ENCODE results near the gene PLB1. TPM values are rescaled to one million over a fixed set of nuclear protein-coding genes. Genes with fewer than 3 reads are reported as not detected.

The PLB1 gene
- total and polyA plus RNA-seq, 2 donors (not counting 1 experiment from before 2014, with no cell fraction given) = 0.25 to 0.51 TPM

- no peak for DNase-seq
- H2AFZ ChIP-seq (ENCODE audit: insufficient read depth, low read depth, low read length, poor library complexity, severe bottlenecking) = no peak overlapping the region
- no peaks in the 10 kb centered on the region for H3K79me2 ChIP-seq (ENCODE audit: control insufficient read depth, insufficient read depth, low read length)
- POLR2A ChIA-PET = no interaction called here
- ATAC-seq (ENCODE audit: low read depth) = no peak
- TF ChIP-seq EZH2 (IDR thresholded peaks at IDR 0.05; ENCODE audit: borderline replicate concordance, insufficient read depth, low read depth, low read length, poor library complexity, severe bottlenecking) (no peak), CTCF (IDR thresholded peaks at IDR 0.05) (no peak)
- no peaks in the 10 kb centered on the region for H3K36me3 ChIP-seq (replicated peaks in 1 of 2; ENCODE audit: control extremely low read depth in 1 of 2, control insufficient read depth in 1 of 2, extremely low read depth in 1 of 2, insufficient read depth in 2 of 2, low read length in 1 of 2)
- WGBS (ENCODE audit: insufficient coverage) = 97% methylated on average over 3 of the region's 5 CpGs
- intact Hi-C loops (cut with micrococcal nuclease) = no loop called here
- no peaks in the 10 kb centered on the region for H4K20me1 ChIP-seq (ENCODE audit: control insufficient read depth, insufficient read depth, low read length, poor library complexity, severe bottlenecking)
- no peak overlapping the region for H3K4me3 Mint-ChIP-seq
- no peak overlapping the region for H3K27ac ChIP-seq (ENCODE audit: low read length in 2 of 2)
- no peaks in the 10 kb centered on the region for H3K4me1 Mint-ChIP-seq
- no peaks in the 10 kb centered on the region for H3K27me3 Mint-ChIP-seq
- H3K4me3 ChIP-seq (ENCODE audit: control extremely low read depth in 1 of 5, extremely low read depth in 1 of 5, insufficient read depth in 1 of 5, low read depth in 2 of 5, low read length in 4 of 5) = no peak overlapping the region
- no peaks in the 10 kb centered on the region for H3K4me1 ChIP-seq (ENCODE audit: control insufficient read depth in 2 of 2, insufficient read depth in 2 of 2, low read length in 2 of 2)
- no peak overlapping the region for H3K4me2 ChIP-seq (replicated peaks; ENCODE audit: low read depth, low read length, poor library complexity, severe bottlenecking)
- H3K9me3 ChIP-seq (ENCODE audit: control extremely low read depth in 1 of 3, control insufficient read depth in 2 of 3, insufficient read depth in 1 of 3, low read length in 2 of 3) = peaks cover 0 to 3% (median 1%) of the 10 kb centered on the region in 3 donors
- peaks cover 6% of the 10 kb centered on the region for H3K9me3 Mint-ChIP-seq (ENCODE audit: insufficient read depth)
- H3K27me3 ChIP-seq (replicated peaks in 1 of 4; ENCODE audit: control extremely low read depth in 1 of 4, control insufficient read depth in 3 of 4, insufficient read depth in 4 of 4, low read length in 3 of 4) = no peaks in the 10 kb centered on the region
- H3K9ac ChIP-seq (ENCODE audit: low read length) = no peak overlapping the region
- H3K27ac Mint-ChIP-seq = no peak overlapping the region
- CTCF ChIA-PET = interaction anchor here (0.5 kb wide), 1 partner anchor 178 kb away, joined by 3 read pairs; no protein-coding TSS in a partner anchor
Observed at GRCh38 chr2:28668106-28668814, 172.4 kb downstream of the PLB1 start.

- intact Hi-C loops (cut with micrococcal nuclease) = no loop called here
- no peak for DNase-seq
- Histone ChIP-seq H3K27ac (ENCODE audit: low read length in 2 of 2) (no peak overlapping the region), H3K9ac (ENCODE audit: low read length) (no peak overlapping the region), H3K4me3 (ENCODE audit: control extremely low read depth in 1 of 5, extremely low read depth in 1 of 5, insufficient read depth in 1 of 5, low read depth in 2 of 5, low read length in 4 of 5) (no peak overlapping the region), H3K4me1 (ENCODE audit: control insufficient read depth in 2 of 2, insufficient read depth in 2 of 2, low read length in 2 of 2) (no peaks in the 10 kb centered on the region), H3K27me3 (replicated peaks in 1 of 4; ENCODE audit: control extremely low read depth in 1 of 4, control insufficient read depth in 3 of 4, insufficient read depth in 4 of 4, low read length in 3 of 4) (no peaks in the 10 kb centered on the region), H2AFZ (ENCODE audit: insufficient read depth, low read depth, low read length, poor library complexity, severe bottlenecking) (no peak overlapping the region), H3K9me3 (ENCODE audit: control extremely low read depth in 1 of 3, control insufficient read depth in 2 of 3, insufficient read depth in 1 of 3, low read length in 2 of 3) (peaks cover 0 to 9% (median 2%) of the 10 kb centered on the region in 3 donors), H3K79me2 (ENCODE audit: control insufficient read depth, insufficient read depth, low read length) (no peaks in the 10 kb centered on the region), H3K4me2 (replicated peaks; ENCODE audit: low read depth, low read length, poor library complexity, severe bottlenecking) (no peak overlapping the region), H4K20me1 (ENCODE audit: control insufficient read depth, insufficient read depth, low read length, poor library complexity, severe bottlenecking) (no peaks in the 10 kb centered on the region), H3K36me3 (replicated peaks in 1 of 2; ENCODE audit: control extremely low read depth in 1 of 2, control insufficient read depth in 1 of 2, extremely low read depth in 1 of 2, insufficient read depth in 2 of 2, low read length in 1 of 2) (no peaks in the 10 kb centered on the region)
- ATAC-seq (ENCODE audit: low read depth) = no peak
- H3K4me3 Mint-ChIP-seq = no peak overlapping the region
- H3K27ac Mint-ChIP-seq = no peak overlapping the region
- POLR2A ChIA-PET = no interaction called here
- H3K9me3 Mint-ChIP-seq (ENCODE audit: insufficient read depth) = peaks cover 6% of the 10 kb centered on the region
- CTCF ChIA-PET = no interaction called here
- H3K4me1 Mint-ChIP-seq = no peaks in the 10 kb centered on the region
- 100% methylated on average over 1 of the region's 2 CpGs for WGBS (ENCODE audit: insufficient coverage)
- TF ChIP-seq EZH2 (IDR thresholded peaks at IDR 0.05; ENCODE audit: borderline replicate concordance, insufficient read depth, low read depth, low read length, poor library complexity, severe bottlenecking) (no peak), CTCF (IDR thresholded peaks at IDR 0.05) (no peak)
- no peaks in the 10 kb centered on the region for H3K27me3 Mint-ChIP-seq
Observed at GRCh38 chr2:28668880-28669279, 173.0 kb downstream of the PLB1 start.
